Activated CD8-positive, alpha-beta memory T cell treated with anti-CD3 and anti-CD28 coated beads for 4 hours (primary cell): Measurements from ENCODE around the gene CFAP54.
"Not testable (repeated sequence)": the region's sequence is repeated elsewhere in the genome, so short reads cannot be mapped to it uniquely, and the experiment has no call there.

Experiments
- DNase-seq, 2 donors: peaks; one replicate each; pipeline ENCODE4 v3.0.0-alpha.2; 2020; ENCODE audit warnings: low read depth in 2 of 2

The CFAP54 gene

GRCh38 chr12:96489392-96490056, at the start of gene CFAP54:
Gene CFAP54 (plus strand): TSS chr12:96489577. CDS start chr12:96489610, 33 bp downstream.
- peak; percentile 85 to 87 for DNase-seq

GRCh38 chr12:96441816-96442215, 47.6 kb upstream of the CFAP54 start:
- no peak for DNase-seq

GRCh38 chr12:96442906-96443305, 46.5 kb upstream of the CFAP54 start:
- no peak for DNase-seq

- no peak for DNase-seq
Measured at GRCh38 chr12:96444399-96444798, 45.0 kb upstream of the CFAP54 start.

- peak; percentile 19 to 44 for DNase-seq
Measured at GRCh38 chr12:96445691-96446583, 43.4 kb upstream of the CFAP54 start.

- no peak for DNase-seq
Measured at GRCh38 chr12:96447256-96447655, 42.1 kb upstream of the CFAP54 start.

- no peak for DNase-seq
Measured at GRCh38 chr12:96448300-96448699, 41.1 kb upstream of the CFAP54 start.

- DNase-seq, result no peak
Measured at GRCh38 chr12:96452261-96452922, 37.0 kb upstream of the CFAP54 start.

- no peak for DNase-seq
Measured at GRCh38 chr12:96454396-96454795, 35.0 kb upstream of the CFAP54 start.

- no peak for DNase-seq
Measured at GRCh38 chr12:96456265-96456974, 33.0 kb upstream of the CFAP54 start.

- no peak for DNase-seq
Measured at GRCh38 chr12:96457191-96457930, 32.0 kb upstream of the CFAP54 start.

GRCh38 chr12:96459281-96459680, 30.1 kb upstream of the CFAP54 start:
- not testable (repeated sequence) for DNase-seq

- no peak for DNase-seq
Measured at GRCh38 chr12:96462571-96463280, 26.7 kb upstream of the CFAP54 start.

GRCh38 chr12:96465896-96466295, 23.5 kb upstream of the CFAP54 start:
- no peak for DNase-seq

GRCh38 chr12:96466939-96467751, 22.2 kb upstream of the CFAP54 start:
- DNase-seq, result no peak

GRCh38 chr12:96471368-96472050, 17.9 kb upstream of the CFAP54 start:
- DNase-seq, result no peak

- DNase-seq, result no peak
Measured at GRCh38 chr12:96472384-96472783, 17.0 kb upstream of the CFAP54 start.

- DNase-seq, result peak in 1 of 2 donors; percentile 19
Measured at GRCh38 chr12:96473394-96474093, 15.8 kb upstream of the CFAP54 start.
